Neural progenitor cell (in vitro differentiated cells): ENCODE data around the gene SHLD1.

Source experiments
- CTCF ChIP-seq: fragments of 200-600 bp; sonication (generic); IDR thresholded peaks from 2 replicates; pipeline ENCODE4 v1.5.1; 2017; ENCODE audit warnings: antibody characterized with exemption, mild to moderate bottlenecking
- EZH2 ChIP-seq: fragments of 200-600 bp; sonication (generic); IDR thresholded peaks from 2 replicates; pipeline ENCODE4 v1.6.1; 2017; ENCODE audit warnings: antibody characterized with exemption, mild to moderate bottlenecking, moderate library complexity
- EZH2phosphoT487 ChIP-seq: fragments of 200-600 bp; sonication (generic); IDR thresholded peaks from 2 replicates; pipeline ENCODE4 v1.6.1; 2017; ENCODE audit warnings: antibody characterized with exemption

GRCh38 chr20:5715071-5715841, 34.9 kb upstream of the SHLD1 start:
- TF ChIP-seq EZH2 (no peak), CTCF (no peak), EZH2phosphoT487 (no peak)
